Activated CD8-positive, alpha-beta memory T cell treated with anti-CD3 and anti-CD28 coated beads for 4 hours (primary cell): ENCODE results near the gene XRN1.
"Not testable (repeated sequence)": the region's sequence is repeated elsewhere in the genome, so short reads cannot be mapped to it uniquely, and the experiment has no call there.

Experiments used
- DNase-seq, 2 donors: peaks; one replicate each; pipeline ENCODE4 v3.0.0-alpha.2; 2020; ENCODE audit warnings: low read depth in 2 of 2

Gene XRN1

GRCh38 chr3:142438096-142438495, 9.7 kb downstream of the XRN1 start:
- not testable (repeated sequence) for DNase-seq

GRCh38 chr3:142436951-142437585, 10.8 kb downstream of the XRN1 start:
- DNase-seq = no peak

GRCh38 chr3:142434503-142434902, 13.3 kb downstream of the XRN1 start:
- no peak for DNase-seq

GRCh38 chr3:142433110-142433509, 14.7 kb downstream of the XRN1 start:
- DNase-seq = no peak

- DNase-seq = no peak
Observed at GRCh38 chr3:142429582-142429981, 18.3 kb downstream of the XRN1 start.

- no peak for DNase-seq
Observed at GRCh38 chr3:142424754-142425153, 23.1 kb downstream of the XRN1 start.

GRCh38 chr3:142418926-142419592, 28.8 kb downstream of the XRN1 start:
- no peak for DNase-seq

GRCh38 chr3:142417302-142417701, 30.5 kb downstream of the XRN1 start:
- DNase-seq = no peak

GRCh38 chr3:142400537-142400936, 47.3 kb downstream of the XRN1 start:
- not testable (repeated sequence) for DNase-seq

GRCh38 chr3:142394921-142395622, 52.8 kb downstream of the XRN1 start:
- DNase-seq = no peak

- DNase-seq = no peak
Observed at GRCh38 chr3:142385078-142385477, 62.8 kb downstream of the XRN1 start.

- DNase-seq = no peak
Observed at GRCh38 chr3:142374687-142375086, 73.2 kb downstream of the XRN1 start.

- DNase-seq = not testable (repeated sequence)
Observed at GRCh38 chr3:142369576-142369975, 78.3 kb downstream of the XRN1 start.

- DNase-seq = no peak
Observed at GRCh38 chr3:142366434-142366833, 81.4 kb downstream of the XRN1 start.

GRCh38 chr3:142363936-142364467, 83.8 kb downstream of the XRN1 start:
- DNase-seq = no peak

GRCh38 chr3:142363433-142363832, 84.4 kb downstream of the XRN1 start:
- not testable (repeated sequence) for DNase-seq

GRCh38 chr3:142359367-142359766, 88.5 kb downstream of the XRN1 start:
- DNase-seq = no peak

- no peak for DNase-seq
Observed at GRCh38 chr3:142356818-142357217, 91.0 kb downstream of the XRN1 start.

GRCh38 chr3:142355692-142356091, 92.1 kb downstream of the XRN1 start:
- DNase-seq = no peak

- no peak for DNase-seq
Observed at GRCh38 chr3:142354076-142354475, 93.8 kb downstream of the XRN1 start.

GRCh38 chr3:142353571-142353970, 94.3 kb downstream of the XRN1 start:
- no peak for DNase-seq

- DNase-seq = not testable (repeated sequence)
Observed at GRCh38 chr3:142352698-142353097, 95.1 kb downstream of the XRN1 start.

GRCh38 chr3:142348460-142348859, 99.4 kb downstream of the XRN1 start:
- no peak for DNase-seq
